Hepatocyte (in vitro differentiated cells): Measurements from ENCODE around the gene LHFPL4.

ENCODE experiments used
- EZH2 ChIP-seq: fragments of 200-600 bp; sonication (generic); IDR thresholded peaks from 2 replicates; pipeline ENCODE4 v1.6.1; 2016; ENCODE audit warnings: antibody characterized with exemption, mild to moderate bottlenecking, borderline replicate concordance
- TF ChIP-seq, protein P1 (sequence below): fragments of 200-600 bp; sonication (generic); IDR thresholded peaks from 2 replicates; pipeline ENCODE4 v1.5.1; 2016; ENCODE audit warnings: antibody characterized with exemption, mild to moderate bottlenecking; ENCODE audit not compliant: poor library complexity

DNA sequence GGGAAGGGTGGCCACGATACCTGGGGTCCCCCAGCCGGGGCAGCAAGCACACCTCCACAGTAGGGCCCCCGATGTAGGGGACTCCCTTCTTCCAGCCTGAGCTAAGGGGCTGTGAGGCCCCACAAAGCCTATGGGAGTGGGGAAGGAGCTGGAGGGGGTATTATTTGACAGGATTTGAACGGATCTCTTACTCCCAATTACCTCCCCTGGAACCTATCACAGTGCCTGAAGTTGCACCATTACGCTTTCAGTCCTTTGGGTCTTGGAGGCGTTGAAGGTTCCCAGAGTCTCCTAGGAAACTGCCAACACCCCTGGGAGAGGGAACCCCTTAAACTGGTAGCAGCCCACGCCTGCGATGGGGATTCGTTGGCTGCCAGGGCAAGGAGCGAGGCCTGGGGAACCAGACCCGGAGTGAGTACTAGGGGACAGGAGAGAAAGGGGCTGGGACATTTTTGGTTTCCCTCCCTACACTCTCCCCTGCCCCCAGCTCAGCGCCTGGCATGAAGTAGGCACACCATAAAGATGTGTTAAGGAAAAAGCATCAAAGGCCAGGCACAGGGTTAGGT lies 409 bp upstream of the LHFPL4 start:
- TF ChIP-seq, protein P1, sequence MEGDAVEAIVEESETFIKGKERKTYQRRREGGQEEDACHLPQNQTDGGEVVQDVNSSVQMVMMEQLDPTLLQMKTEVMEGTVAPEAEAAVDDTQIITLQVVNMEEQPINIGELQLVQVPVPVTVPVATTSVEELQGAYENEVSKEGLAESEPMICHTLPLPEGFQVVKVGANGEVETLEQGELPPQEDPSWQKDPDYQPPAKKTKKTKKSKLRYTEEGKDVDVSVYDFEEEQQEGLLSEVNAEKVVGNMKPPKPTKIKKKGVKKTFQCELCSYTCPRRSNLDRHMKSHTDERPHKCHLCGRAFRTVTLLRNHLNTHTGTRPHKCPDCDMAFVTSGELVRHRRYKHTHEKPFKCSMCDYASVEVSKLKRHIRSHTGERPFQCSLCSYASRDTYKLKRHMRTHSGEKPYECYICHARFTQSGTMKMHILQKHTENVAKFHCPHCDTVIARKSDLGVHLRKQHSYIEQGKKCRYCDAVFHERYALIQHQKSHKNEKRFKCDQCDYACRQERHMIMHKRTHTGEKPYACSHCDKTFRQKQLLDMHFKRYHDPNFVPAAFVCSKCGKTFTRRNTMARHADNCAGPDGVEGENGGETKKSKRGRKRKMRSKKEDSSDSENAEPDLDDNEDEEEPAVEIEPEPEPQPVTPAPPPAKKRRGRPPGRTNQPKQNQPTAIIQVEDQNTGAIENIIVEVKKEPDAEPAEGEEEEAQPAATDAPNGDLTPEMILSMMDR: no peak
- TF ChIP-seq EZH2: no peak
